GM21515 (cell line): ENCODE data around the gene FIBIN.
"Not testable (repeated sequence)": the region's sequence is repeated elsewhere in the genome, so short reads cannot be mapped to it uniquely, and the experiment has no call there.

Experiments
- ATAC-seq: cut with Tn5 transposase; IDR thresholded peaks from one replicate; pipeline ENCODE4 v1.9.1; 2021; ENCODE audit not compliant: unreplicated experiment

FIBIN gene

GRCh38 chr11:26993965-26994457 lies at the start of gene FIBIN:
Gene FIBIN, plus strand, starts transcription at chr11:26994112. Its CDS starts 415 bp downstream, at chr11:26994527.
- ATAC-seq = no peak

- ATAC-seq = no peak
Observed at GRCh38 chr11:26944866-26945664, 48.8 kb upstream of the FIBIN start.

- ATAC-seq = no peak
Observed at GRCh38 chr11:26946257-26946716, 47.6 kb upstream of the FIBIN start.

GRCh38 chr11:26947379-26947844 lies 46.5 kb upstream of the FIBIN start:
- no peak for ATAC-seq

GRCh38 chr11:26947904-26948639 lies 45.8 kb upstream of the FIBIN start:
- ATAC-seq = no peak

- ATAC-seq = no peak
Observed at GRCh38 chr11:26948881-26949280, 45.0 kb upstream of the FIBIN start.

GRCh38 chr11:26949846-26950245 lies 44.1 kb upstream of the FIBIN start:
- no peak for ATAC-seq

- ATAC-seq = no peak
Observed at GRCh38 chr11:26950260-26950719, 43.6 kb upstream of the FIBIN start.

GRCh38 chr11:26951809-26952515 lies 42.0 kb upstream of the FIBIN start:
- ATAC-seq = no peak

GRCh38 chr11:26953770-26954392 lies 40.0 kb upstream of the FIBIN start:
- no peak for ATAC-seq

GRCh38 chr11:26958005-26958701 lies 35.8 kb upstream of the FIBIN start:
- no peak for ATAC-seq

GRCh38 chr11:26958702-26959049 lies 35.2 kb upstream of the FIBIN start:
- ATAC-seq = no peak

GRCh38 chr11:26960281-26960680 lies 33.6 kb upstream of the FIBIN start:
- ATAC-seq = no peak

- ATAC-seq = no peak
Observed at GRCh38 chr11:26963764-26964163, 30.1 kb upstream of the FIBIN start.

- no peak for ATAC-seq
Observed at GRCh38 chr11:26964339-26964738, 29.6 kb upstream of the FIBIN start.

- ATAC-seq = not testable (repeated sequence)
Observed at GRCh38 chr11:26964847-26965485, 28.9 kb upstream of the FIBIN start.

- ATAC-seq = no peak
Observed at GRCh38 chr11:26971961-26972360, 22.0 kb upstream of the FIBIN start.

GRCh38 chr11:26974069-26974783 lies 19.7 kb upstream of the FIBIN start:
- no peak for ATAC-seq

GRCh38 chr11:26974996-26975395 lies 18.9 kb upstream of the FIBIN start:
- no peak for ATAC-seq
